GM12875 (cell line): ENCODE data around the gene PLCB1.
"Not testable (repeated sequence)": the region's sequence is repeated elsewhere in the genome, so short reads cannot be mapped to it uniquely, and the experiment has no call there.

Source experiments
- H3K4me3 ChIP-seq: one replicate; pipeline ENCODE4 v1.5.1; 2011; ENCODE audit warnings: low read depth, low read length, control low read depth
- TF ChIP-seq, protein P1 (sequence below): IDR thresholded peaks from 2 replicates; pipeline ENCODE4 v1.5.1; 2011; ENCODE audit warnings: low read depth, mild to moderate bottlenecking, control low read depth, inconsistent platforms, low read length, moderate library complexity, borderline replicate concordance; ENCODE audit not compliant: insufficient read depth

The PLCB1 gene

DNA sequence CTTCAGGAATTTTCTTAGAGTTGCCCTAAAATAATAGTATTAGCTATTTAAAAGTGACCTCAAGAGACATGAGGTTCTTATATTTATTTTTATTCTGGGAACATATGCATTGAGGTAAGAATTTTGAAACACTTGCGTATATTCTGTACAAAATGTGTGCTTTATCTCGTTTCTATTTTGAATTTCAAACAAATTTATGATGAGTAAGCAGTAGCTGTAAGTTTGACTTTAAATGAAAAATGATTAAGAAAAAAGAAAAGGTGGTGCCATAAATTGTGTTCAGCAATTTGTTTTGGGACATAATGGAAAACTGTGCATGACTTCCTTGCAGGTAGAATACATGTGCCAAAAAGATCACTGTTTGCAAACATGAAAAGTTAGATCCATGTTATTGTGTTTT, 503.8 kb downstream of the PLCB1 start:
- TF ChIP-seq, protein P1, sequence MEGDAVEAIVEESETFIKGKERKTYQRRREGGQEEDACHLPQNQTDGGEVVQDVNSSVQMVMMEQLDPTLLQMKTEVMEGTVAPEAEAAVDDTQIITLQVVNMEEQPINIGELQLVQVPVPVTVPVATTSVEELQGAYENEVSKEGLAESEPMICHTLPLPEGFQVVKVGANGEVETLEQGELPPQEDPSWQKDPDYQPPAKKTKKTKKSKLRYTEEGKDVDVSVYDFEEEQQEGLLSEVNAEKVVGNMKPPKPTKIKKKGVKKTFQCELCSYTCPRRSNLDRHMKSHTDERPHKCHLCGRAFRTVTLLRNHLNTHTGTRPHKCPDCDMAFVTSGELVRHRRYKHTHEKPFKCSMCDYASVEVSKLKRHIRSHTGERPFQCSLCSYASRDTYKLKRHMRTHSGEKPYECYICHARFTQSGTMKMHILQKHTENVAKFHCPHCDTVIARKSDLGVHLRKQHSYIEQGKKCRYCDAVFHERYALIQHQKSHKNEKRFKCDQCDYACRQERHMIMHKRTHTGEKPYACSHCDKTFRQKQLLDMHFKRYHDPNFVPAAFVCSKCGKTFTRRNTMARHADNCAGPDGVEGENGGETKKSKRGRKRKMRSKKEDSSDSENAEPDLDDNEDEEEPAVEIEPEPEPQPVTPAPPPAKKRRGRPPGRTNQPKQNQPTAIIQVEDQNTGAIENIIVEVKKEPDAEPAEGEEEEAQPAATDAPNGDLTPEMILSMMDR: no peak
- no peak overlapping the region for H3K4me3 ChIP-seq

DNA sequence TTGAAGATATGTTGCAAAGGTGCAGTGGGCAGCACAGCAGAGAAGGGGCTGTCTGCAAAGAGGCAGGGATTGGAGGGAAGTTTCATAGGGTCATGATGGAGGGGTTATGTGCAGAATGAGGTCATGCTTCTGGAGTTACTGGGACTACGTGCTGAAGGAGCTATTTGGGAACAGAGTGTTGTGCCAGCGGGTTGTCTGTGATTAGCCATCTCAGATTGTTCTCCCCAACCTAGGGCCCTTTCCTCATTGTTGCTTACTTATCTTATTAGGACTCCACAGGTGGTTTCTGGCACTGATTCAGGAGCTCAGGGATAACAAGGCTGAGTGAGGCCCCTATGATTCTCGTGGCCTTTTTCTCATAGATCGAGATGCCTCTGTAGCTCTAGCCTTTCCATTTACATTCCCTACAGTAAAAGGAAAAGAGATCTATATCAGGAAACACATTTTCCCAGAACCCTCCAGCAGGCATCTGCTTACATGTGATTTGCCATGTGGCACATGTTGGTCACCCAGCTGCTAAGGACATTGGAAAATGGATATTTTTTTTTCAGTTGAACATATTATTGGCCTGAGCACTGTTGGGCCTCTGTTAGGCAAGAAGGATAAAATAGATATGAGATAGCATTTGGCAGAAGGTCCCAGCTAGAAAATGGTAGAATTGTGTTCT, 507.2 kb downstream of the PLCB1 start:
- no peak overlapping the region for H3K4me3 ChIP-seq
- TF ChIP-seq, protein P1: no peak

DNA sequence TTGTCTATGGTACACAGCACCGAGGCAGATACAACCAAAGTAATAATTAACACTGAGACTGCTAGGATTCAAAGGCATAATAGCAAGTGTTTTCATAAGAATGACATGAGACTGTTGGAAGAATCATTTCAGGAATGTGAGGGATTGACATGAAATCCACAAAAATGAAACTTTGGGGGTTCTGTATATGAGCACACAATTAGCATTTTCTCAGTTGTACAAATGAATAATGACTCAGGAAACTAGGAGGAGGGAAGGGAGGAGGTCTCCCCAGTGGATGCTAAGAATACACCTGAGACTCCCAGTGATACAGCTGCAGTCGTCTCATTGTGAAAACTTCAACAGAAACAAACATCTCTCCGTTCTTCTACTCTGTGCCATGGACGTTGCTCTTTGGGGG, 508.4 kb downstream of the PLCB1 start:
- H3K4me3 ChIP-seq: no peak overlapping the region
- TF ChIP-seq, protein P1: no peak

DNA sequence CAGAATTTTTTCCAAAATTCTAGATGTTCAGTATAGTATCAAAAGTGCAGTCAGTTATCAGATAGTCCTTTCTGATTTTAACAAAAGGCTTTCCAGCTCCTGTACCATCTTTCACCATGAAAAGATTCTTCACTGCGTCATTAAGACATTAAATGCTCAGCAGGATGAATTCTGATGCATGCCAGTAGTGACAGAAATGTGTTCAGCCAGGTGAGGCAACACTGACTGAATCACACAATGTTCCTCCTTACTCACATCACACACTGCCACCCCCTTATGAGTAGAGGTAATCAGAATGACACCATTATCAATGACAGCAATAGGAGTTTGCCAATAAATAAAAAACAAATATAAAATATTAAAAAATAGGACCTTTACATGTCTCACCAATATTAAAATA, 510.2 kb downstream of the PLCB1 start:
- TF ChIP-seq, protein P1: no peak
- H3K4me3 ChIP-seq: no peak overlapping the region

DNA sequence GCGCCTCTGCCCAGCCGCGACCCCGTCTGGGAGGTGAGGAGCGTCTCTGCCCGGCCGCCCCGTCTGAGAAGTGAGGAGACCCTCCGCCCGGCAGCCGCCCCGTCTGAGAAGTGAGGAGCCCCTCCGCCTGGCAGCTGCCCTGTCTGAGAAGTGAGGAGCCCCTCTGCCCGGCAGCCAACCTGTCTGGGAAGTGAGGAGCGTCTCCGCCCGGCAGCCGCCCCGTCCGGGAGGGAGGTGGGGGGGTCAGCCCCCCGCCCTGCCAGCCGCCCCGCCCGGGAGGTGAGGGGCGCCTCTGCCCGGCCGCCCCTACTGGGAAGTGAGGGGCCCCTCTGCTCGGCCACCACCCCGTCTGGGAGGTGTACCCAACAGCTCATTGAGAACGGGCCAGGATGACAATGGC, 512.4 kb downstream of the PLCB1 start:
- not testable (repeated sequence) for H3K4me3 ChIP-seq

DNA sequence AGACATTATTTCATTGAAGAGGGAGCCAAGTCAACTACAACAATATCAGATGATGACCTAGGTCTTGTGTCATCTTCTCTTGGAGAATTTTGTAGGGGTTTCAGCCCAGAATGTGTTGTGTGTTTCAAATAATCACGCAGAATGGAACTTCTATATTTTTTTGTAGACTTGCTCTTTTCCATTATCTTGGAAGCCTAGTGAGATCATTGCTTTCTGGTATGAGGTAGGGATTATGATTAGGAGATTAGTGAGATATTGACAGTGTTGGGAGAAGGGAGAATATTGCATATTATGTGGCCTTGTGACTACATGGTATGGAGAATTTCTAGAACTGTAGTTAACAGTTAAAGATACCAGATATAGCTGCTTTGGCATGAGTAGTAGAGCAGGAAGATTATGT, 513.3 kb downstream of the PLCB1 start:
- H3K4me3 ChIP-seq: no peak overlapping the region
- TF ChIP-seq, protein P1: no peak

DNA sequence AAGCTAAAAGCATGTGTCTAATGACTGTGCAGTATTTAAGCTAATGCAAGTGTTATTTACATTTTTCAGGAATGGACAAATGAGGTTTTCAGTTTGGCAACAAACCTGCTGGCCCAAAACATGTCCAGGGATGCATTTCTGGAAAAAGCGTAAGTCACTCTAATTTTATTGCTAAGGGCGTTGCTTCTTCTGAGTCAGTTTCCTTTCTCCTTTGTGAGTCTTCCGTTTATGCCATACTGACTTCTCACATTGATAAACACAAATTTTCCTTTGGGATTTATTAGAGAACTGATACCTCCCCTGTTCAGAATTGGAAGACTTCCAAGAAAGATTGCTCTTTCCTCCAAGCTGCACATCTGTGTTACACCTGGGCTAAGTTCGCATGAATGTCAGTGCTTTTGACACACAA, 514.0 kb downstream of the PLCB1 start:
- TF ChIP-seq, protein P1: no peak
- H3K4me3 ChIP-seq: no peak overlapping the region
